ENCODE data around the gene PHIP.

DNA sequence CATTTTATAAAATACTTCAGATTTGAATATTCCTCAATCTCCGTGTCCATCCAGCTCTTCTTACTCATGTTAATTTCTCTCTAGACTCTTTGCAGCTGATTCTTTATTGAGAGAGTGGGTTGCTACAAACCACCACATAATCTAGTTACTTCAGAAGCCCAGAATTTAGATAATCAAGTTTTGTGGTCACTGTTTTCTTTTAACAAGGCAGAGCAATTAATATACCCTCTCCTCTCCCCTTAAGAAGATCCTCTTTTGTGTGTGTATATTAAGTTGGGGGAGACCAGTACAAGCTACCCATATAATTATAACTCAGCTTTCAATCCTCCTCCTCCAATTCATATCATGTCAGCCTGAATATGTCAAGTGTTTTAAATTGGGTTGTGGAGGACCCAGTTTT is 115.6 kb downstream of the PHIP start:
- TF ChIP-seq, protein P1, sequence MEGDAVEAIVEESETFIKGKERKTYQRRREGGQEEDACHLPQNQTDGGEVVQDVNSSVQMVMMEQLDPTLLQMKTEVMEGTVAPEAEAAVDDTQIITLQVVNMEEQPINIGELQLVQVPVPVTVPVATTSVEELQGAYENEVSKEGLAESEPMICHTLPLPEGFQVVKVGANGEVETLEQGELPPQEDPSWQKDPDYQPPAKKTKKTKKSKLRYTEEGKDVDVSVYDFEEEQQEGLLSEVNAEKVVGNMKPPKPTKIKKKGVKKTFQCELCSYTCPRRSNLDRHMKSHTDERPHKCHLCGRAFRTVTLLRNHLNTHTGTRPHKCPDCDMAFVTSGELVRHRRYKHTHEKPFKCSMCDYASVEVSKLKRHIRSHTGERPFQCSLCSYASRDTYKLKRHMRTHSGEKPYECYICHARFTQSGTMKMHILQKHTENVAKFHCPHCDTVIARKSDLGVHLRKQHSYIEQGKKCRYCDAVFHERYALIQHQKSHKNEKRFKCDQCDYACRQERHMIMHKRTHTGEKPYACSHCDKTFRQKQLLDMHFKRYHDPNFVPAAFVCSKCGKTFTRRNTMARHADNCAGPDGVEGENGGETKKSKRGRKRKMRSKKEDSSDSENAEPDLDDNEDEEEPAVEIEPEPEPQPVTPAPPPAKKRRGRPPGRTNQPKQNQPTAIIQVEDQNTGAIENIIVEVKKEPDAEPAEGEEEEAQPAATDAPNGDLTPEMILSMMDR (IDR thresholded peaks at IDR 0.05): no peak
- TF ChIP-seq POLR2A (IDR thresholded peaks at IDR 0.05) (no peak), EP300 (IDR thresholded peaks at IDR 0.05) (no peak)
